Hindlimb muscle (tissue), 1 donor: Measurements from ENCODE around the gene BCOR. TPM values are rescaled to one million over a fixed set of nuclear protein-coding genes. Genes with fewer than 3 reads are reported as not detected.

Experiments
- DNase-seq: peaks from one replicate; pipeline ENCODE4 v3.0.0-alpha.2; 2013
- polyA plus RNA-seq: library from polyadenylated mRNA; unstranded; fragments of 120-200 nt; gene quantifications from one replicate; pipeline ENCODE4 v1.2.1, GENCODE V29; 2013; ENCODE audit not compliant: insufficient read length

The BCOR gene
- polyA plus RNA-seq, 1 donor = 30.9 TPM

DNA sequence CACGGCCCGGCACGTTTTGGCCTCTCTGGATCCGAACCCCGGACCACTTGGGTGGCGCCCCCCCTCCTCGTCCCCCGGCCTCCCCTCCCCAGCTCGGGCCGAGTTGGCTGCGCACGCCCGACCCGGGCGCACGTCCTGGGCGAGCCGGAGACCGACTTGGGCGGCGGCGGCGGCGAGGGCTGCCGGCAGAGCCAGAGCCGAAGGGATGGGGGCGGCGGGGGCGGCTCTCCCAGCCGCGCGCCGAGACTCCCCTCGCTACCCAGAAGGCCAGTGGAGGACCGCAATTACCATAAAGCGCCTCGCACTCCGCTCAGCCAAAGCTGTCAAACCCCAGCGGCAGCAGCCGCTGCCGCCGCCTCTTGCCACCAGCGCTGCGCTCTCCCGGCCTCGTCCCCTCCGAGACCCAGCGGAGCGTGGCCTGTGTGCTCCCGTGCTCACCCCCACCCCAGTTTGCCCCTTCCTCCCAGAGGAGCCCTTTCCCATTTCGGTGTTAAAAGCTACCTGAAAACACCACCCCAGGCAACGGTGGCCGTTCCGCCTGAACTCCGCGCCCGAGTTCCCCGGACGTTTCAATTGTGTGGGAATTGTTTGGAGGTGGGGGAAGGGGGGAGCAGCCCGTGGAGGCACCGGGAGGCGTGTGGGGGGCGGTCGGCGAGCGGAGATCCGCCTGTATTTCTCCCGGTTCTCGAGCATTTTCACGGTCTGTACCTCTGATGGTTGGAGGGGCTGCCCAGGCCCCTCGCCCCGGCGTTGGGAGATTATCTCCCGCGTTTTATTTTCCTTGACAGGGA lies 701 bp upstream of the BCOR start:
- DNase-seq = no peak

DNA sequence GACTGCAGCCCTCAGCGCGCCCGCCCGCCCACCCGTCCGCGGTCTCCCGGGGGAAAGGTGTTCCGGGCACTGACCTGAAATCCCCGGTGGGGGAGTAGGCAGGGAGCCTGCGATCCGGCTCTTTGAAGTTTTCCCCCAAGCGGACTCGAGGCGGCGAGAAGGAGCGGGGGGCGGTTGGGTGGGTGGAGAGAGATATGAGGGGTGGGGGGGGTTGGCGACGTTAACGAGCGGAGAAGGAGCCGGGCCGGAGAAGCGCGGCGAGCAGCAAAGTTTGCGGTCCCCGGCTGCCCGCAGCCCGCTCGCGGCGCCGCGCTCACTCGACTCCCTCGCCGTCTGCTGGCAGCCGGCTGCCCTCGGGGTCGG lies 636 bp downstream of the BCOR start:
- DNase-seq = no peak

DNA sequence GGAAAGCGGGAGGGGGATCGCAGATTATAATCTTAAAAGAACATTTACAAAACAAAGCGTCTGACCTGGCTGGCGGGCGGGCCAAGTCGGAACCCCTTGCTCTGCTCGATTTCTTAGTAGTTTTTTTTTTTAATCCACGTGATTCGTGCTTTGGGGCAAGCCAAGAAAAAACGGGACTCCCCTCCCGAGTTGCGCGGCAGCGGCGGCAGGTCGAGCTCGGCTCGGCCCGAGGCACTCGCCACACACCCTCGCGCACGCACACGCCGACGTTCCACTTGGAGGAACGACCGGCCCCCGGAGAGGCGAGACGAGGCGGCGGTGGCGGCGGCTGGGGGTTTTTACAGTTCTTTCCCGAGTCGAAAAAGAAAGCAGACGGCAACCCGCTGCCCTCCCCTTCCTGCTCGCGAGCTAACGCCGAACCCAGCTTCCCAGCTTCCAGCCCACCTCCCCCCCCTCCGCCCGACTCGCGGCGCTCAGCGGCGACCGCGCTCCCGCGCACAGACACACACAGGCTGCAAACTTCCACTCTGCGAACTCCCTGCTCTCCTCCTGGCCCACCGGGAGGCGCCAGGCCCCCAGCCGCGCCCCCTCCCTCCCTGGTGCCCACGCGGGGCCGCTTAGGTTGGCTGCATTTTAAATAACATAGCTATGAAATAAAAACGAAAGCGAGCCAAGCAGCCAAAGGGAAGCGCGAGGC lies 1.2 kb downstream of the BCOR start:
- no peak for DNase-seq

DNA sequence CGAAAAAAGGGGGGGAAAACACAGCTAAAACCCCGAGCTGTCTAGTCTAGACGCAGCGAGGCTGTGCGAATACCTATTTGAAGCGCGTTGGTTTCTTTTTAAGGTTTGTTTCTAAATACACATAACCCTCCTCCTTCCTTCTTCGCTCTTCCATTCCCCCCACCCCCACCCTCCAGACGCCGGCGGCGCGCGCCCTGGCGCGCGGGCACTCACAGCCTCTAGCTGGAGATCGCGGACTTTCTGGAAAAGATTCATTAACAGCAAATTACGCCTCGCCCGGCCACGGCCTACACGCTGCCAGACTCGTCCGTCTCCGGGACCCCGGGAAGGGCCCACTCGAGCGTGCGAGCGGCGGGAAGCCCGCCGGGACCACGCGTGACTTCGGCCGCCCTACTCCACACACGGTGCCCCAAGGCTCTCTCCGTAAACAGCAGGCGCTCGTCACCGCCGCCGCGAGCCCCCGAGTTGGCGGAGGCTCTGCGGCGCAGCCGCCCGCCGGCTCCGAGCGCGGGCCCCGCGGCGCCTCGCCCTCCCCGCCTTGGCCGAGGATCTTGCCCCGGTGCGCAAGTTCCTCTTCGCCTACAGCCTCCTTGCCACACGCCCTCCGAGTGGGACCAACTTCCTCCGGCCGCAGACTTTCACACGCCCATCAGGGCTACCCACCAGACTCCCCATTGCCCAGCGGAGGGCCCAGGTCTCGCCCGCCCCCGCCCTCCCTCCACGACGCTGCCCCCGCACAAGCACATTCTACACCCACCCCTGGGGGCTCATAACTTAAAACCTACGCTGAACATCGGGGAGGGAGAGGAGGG lies 2.0 kb downstream of the BCOR start:
- DNase-seq = no peak

DNA sequence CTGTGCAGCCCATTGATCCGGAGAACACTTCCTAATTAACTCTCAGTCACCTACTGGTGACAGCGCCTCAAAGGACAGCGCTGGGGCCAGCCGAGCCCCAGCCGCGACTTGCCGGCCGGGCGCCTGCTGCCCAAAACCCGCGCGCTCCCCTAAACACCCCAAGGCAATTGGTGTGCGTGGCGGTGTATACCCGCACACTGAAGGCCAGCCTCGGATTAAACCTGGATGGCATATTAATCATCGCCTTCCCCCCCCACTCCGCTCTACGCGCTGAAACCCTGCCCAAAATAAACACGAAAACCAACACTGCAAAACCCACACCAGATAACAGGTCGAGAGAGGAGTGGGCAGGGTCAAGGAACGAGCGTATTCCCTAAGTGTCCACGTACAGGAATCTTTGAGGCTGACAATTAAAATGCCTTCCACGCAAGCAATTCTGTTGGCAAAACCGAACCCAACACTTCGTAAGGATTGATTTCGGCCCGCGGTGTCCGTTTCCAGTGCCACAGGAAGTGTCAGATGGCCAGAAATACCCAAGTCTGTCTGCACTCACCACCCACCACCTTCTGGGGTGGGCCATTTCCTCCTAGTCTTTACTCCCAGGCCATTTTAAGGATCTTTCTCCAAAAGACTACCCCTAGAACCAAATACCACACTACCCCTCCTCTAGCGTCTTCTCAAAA lies 2.7 kb downstream of the BCOR start:
- no peak for DNase-seq

DNA sequence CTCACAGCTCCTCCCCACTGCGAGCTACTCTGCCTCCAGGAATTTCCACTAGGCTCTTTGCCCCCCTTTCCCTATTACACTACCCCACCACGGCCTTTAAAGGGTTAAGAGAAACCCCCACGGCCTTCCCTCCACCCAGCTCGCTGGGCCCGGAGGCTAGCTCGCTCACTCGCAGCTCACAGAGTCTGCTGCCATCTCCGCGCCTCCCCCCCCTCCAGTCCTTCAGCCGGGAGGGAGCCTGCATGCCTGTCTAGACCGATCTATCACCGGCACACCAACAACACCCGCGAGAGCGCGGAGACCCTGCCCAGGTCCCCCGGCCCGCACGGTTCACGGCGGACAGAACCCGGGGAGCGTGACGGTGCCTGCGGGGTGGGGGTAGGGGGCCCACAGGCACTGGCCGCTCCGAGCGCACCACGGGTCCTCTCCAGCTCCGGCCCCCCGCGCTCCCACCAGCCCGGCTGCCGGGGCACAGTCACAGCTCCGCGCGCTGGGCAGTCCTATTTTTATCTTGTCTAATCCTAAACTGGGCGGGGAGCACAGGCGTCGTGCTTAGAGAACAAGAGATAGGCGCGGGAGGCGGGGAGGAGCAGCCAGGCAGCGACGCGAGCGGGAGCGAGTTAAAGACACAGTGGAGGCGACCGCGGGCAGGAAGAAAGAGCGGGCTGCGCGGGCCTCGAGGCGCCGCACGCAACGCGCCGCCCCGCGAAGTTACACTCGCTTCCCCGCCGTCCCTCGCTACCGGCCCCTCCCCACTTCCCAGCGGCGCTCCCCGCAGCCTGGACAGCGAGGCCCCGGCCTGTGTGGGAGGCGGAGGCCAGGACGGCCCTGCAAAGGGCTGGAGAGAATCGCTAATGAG lies 3.5 kb downstream of the BCOR start:
- no peak for DNase-seq

DNA sequence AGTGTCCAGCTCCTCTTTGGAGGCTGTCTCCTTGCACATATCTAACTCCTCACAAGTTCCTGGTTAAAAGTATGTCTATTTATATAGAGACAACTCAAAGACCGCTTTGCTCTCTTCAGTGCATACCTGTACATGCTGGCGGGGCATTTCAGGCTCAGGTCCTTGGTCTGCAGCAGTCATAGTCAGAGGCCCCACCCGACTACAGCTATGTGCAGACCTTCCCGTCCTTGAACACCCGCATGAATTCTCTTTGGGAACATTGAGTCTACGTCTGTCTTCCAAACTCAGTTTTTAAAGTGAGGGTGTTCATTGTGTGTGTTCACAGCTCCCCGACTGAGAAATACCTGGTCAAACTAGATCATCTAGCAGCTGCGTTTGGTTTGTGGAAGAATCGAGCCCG lies 4.2 kb downstream of the BCOR start:
- DNase-seq = no peak

DNA sequence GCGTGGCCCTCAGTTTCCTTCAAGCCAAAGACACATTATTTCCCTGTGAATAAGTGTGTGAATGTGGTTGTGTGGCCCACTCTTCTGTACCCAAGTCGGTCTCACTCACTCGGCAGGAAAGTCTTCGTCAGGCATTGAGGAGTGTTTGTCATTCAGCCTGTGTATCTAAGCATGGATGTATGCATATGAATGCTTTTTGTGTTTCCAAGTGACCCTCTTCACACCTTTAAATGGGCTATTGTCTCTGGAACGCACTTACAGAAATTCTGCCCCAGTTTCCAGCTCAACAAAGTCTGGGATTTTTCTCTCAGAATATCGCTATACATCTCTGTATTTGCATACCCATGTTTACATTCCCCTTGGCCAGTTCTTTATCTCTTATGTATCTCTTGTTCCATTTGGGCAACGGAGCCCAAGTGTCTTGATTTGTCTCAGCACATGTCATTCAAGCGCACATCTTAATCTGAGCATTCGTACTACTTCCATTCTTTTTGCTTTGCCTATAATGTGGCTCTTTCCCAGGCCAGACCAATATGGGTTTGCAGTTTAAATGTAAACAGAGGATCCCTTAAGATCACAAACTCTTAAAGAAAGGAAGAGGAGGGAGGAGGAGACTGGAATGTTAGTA lies 4.8 kb downstream of the BCOR start:
- DNase-seq = no peak

DNA sequence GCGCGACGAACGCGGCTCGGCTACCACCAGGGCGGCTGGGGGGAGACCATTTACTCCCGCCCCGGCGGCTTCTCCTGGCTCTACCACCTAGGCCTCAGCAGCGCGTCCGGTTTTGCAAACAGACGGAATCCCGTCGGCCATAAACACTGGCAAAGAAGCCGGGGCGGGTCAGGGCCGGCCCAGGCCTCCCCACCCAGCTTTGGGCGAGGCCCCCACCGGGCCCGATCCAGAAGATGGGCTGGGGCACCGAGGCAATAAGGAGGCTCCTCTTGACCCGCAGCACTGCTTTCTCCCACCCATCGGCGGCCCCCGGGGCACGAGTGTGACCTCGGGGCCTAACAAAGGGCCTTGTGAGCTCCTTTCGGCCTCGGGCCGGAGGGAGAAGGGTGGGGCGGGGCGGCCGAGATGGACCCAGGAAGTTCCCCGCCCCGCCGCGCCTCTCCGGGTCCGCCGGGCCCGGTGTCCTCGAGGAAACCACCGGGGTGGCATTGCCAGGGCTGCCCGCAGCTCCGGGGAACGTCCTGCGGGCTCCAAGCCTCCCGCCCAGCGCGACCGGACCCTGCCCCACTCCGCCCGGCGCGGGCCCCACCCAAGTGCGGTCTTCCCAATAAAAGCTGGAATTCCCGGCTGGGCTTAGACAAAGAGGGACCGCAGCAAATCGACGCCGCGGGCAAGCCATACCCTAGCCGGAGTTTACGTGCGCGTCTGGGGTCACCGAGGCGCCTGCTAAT lies 5.9 kb downstream of the BCOR start:
- DNase-seq = no peak

DNA sequence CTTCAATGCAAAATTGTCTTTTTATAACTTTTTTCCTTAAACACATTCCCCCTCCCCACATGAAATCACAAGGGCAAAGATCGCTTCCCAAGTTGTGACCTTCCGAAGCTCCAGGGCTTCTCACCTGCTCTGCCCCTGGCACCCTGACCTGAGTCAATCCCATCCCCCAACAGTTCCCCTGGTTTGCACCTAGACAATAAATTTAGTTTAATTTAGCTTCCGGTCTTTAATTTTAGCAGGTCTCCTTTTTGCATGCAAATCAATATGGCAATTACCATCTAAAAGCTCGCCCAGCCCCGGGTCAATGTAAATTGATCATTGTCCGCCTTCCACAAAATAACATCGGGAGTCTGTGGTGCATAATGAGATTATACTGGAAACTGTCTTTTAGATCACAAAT lies 6.8 kb downstream of the BCOR start:
- DNase-seq = no peak

DNA sequence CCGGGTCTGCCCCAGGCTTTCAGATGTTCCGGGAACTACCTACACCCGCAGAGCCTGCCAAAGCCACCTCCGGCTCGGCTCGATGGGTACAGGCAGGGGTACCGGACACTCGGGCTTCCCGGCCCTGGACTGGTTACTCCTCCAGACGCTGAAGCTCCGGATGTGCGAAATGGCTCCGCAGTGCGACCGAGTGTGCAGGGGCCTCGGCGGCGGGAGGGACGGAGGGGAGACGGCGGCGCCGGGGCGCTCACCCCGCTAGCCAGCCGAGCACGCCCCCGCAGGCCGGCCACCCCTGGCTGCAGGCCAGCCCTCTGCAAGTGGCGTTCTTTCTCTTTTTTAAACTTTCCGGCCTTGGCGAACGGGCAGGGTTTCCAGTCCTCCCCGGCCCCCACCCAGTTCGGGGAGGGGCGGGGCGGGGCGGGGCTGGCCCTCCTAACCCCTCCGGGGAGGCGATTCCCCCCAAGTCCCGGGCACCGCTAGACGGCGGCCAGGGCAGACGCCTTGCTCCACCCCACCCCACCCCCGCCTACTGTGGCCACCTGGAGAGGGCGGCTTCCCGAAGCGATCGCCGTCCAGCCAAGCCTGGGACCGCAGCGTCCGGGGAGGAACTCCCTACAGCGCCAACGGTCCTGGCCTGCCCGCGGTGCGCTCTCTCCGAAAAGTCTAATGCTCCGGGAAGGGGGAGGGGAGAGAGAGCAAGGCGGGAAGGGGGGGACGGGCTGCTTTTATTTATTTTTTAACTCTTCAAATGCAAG lies 7.5 kb downstream of the BCOR start:
- DNase-seq = no peak

DNA sequence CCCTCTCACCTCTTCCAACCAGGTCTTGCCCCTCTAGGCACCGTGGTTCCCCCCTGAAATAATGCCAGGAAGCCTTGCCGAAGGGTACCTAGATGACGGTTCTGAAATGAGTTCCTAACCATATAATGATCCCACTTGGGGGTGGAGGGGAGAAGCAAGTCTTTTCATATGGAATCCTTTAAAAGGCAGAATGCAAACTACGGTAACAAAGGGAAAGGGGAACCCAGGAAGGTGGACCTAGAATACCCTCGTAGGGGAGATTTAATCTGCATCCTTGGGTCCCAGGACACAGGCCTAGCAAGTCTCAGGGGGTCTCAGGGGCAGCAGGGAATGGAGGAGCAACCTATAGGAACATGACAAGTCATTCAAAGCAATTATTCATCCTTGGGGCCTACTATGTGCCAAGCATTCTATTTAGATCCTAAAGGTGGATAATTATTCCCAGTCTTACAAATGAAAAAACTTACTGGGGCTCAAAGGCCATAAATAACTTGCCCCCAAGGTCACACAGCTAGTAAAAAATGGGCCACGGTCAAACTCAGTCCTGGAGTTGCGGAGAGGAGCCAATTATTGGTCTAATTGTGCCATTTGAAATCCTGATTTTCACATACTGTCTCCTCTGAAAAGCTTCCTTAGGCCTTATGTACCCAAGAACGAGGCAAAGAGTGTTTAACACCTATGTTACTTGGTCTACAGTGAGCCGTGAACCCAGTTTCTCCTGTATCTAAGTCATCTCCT lies 8.8 kb downstream of the BCOR start:
- no peak for DNase-seq

DNA sequence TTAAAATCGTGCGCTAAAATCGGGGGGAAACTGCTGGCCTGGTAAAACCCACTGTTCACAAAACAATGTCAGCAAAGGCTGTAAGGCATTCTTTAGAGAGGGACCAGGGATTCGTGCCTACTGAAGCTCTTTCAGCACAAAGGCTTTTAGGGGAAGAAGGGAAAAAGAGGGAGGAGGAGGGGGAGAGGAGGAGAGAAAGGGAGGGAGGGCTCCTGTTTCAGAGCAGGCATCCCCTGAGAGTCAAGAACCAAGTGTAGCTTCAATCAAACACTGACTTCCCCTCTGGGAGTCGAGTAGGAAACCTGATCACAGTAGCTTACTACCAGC lies 9.5 kb downstream of the BCOR start:
- DNase-seq = no peak

DNA sequence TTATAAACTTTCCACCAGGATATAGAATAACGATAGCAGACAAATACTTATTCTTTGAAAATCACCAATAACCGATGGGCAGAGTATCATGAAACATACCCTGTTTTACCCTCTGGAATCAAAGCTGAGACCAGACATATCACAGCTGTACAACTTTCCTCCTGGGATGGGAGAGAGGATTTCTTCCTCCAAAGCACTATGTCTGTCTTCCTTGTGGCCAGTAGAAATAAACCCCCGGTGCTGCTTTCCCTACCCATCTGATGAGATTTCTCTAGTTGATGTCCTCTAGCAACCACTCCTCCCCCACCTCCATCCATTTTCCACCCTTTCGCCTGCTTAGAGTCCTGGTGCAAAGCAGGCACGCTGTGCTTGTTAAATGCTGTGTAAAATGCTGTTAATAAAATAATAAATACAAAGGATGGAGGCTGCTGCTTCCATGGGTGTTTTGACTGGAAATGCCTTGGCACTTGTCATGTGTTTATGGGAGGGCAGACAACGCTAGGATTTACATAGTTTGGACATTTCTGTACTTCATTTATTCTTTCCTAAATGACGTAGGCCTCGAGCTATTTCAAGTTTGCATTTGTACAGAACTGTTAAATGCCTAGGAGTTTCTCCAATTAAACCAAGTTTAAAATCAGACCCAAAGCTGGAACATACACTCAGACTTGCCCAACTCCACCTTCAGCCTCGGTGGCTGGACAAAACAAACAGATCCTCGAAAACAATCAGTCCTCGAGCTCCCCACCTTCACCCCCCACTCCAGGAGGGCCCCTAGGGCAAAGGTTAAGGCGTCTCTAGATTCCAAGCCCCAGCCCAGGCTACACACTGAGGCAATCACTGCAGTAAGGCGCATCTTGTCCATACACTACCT lies 10.1 kb downstream of the BCOR start:
- DNase-seq = no peak

DNA sequence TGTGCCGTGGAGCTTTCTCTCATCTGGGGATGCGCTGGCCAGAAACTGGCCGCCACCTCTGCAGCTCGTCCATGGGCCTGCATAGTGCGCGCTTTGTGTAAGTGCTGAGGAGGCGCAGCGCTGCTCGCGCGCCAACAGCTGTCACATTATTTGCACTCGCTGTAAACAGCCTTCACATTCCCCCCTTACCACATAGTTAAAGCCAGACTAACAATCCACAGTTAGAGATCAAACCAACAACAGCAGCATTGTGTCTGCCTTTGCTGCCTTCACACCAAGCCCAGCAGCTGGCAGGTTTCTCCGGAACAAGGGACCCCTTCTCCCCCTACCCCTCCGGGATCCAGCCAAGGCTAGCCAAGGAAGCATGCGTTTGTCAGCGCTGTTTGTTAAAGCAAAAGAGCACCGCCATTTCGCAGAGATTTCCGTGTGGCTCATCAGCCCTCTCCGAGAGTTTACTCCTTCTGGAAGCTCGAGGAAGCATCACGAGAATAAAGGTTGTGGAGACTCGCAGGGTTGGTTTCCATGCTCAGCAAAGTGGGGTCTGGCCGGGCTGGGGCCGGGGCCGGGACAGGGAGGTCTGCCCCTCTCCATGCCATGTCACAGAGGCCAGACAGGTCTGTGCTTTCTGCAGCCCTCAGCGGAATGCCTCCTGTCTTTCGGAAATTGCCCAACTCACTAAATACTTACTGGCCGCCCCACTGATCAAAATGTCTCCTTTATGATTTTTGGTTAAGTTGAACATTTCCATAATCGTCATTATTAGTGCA lies 11.0 kb downstream of the BCOR start:
- DNase-seq = no peak

DNA sequence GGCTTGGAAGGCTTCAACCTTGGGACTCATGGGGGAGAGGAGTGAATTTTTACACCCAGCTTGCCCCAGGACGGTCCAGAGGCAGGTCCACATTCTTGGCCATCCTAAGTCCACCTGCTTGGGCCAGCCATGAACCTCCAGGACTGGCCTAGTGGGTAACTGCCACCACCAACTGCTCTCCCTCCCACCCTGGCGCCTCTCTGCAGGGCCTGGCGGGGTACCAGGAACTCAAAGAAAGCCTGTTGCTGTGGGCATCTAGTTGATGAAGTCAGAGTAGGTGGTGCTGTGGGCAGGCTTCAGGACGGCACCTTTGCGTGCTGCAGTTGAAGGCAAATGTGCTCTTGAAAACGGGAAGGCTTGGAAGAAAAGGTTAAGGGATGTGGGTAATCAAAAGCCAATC lies 12.0 kb downstream of the BCOR start:
- DNase-seq = no peak

DNA sequence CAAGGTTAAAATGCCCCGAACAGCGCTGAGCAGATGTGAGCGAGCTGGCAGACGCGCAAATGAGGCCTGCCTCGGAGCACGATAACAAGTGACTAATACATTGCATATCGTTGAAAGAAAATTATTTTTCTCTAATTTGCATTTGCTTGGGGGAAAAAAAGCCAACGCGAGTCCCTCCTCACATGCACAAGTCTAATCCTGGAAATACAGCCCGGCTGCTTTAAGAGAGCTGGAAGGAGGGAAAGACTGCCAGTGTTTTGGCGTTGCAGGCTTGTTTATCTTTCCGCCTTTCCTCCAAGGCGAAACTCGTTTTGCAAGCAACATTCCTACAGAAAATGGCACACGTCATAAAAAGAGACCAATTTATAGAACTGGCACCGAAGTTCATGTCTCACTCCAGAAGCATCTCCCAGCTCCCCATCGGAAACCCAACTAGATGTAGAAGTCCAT lies 12.6 kb downstream of the BCOR start:
- DNase-seq = no peak
